ENCODE results near the gene IFITM2.
"Not testable (repeated sequence)": the region's sequence is repeated elsewhere in the genome, so short reads cannot be mapped to it uniquely, and the experiment has no call there.

The IFITM2 gene

GRCh38 chr11:308740-309665 lies 1.4 kb downstream of the IFITM2 start:
- DNase-seq (ENCODE audit: low spot score): peak; percentile 60

GRCh38 chr11:309979-310572 lies 2.5 kb downstream of the IFITM2 start:
- not testable (repeated sequence) for DNase-seq (ENCODE audit: low spot score)

- not testable (repeated sequence) for DNase-seq (ENCODE audit: low spot score)
These were observed 3.6 kb downstream of the IFITM2 start for GRCh38 chr11:311013-311748.

GRCh38 chr11:312092-312816 lies 4.6 kb downstream of the IFITM2 start:
- DNase-seq (ENCODE audit: low spot score): no peak

- no peak for DNase-seq (ENCODE audit: low spot score)
These were observed 5.7 kb downstream of the IFITM2 start for GRCh38 chr11:313304-313786.

GRCh38 chr11:313787-314553 lies 6.4 kb downstream of the IFITM2 start, which contains the start of gene IFITM1:
IFITM1 (plus strand) TSS chr11:314040; CDS start chr11:314171, 131 bp downstream.
- peak; percentile 70 for DNase-seq (ENCODE audit: low spot score)

GRCh38 chr11:314554-314875 lies 6.9 kb downstream of the IFITM2 start:
- DNase-seq (ENCODE audit: low spot score): not testable (repeated sequence)

GRCh38 chr11:315051-315481 lies 7.5 kb downstream of the IFITM2 start:
- no peak for DNase-seq (ENCODE audit: low spot score)

GRCh38 chr11:315516-315994 lies 7.9 kb downstream of the IFITM2 start:
- DNase-seq (ENCODE audit: low spot score): no peak

GRCh38 chr11:316031-316701 lies 8.6 kb downstream of the IFITM2 start:
- DNase-seq (ENCODE audit: low spot score): peak; percentile 35

- DNase-seq (ENCODE audit: low spot score): peak; percentile 57
These were observed 9.3 kb downstream of the IFITM2 start for GRCh38 chr11:316891-317301.

GRCh38 chr11:317668-318404 lies 10.2 kb downstream of the IFITM2 start:
- DNase-seq (ENCODE audit: low spot score): not testable (repeated sequence)

- DNase-seq (ENCODE audit: low spot score): not testable (repeated sequence)
These were observed 10.9 kb downstream of the IFITM2 start for GRCh38 chr11:318405-319120.

GRCh38 chr11:319121-319887 lies 11.7 kb downstream of the IFITM2 start:
- DNase-seq (ENCODE audit: low spot score): not testable (repeated sequence)

- DNase-seq (ENCODE audit: low spot score): not testable (repeated sequence)
These were observed 12.3 kb downstream of the IFITM2 start for GRCh38 chr11:319888-320273.

- DNase-seq (ENCODE audit: low spot score): no peak
These were observed 16.5 kb downstream of the IFITM2 start for GRCh38 chr11:324156-324555.

GRCh38 chr11:324593-325517 lies 17.2 kb downstream of the IFITM2 start:
- not testable (repeated sequence) for DNase-seq (ENCODE audit: low spot score)
